Suprapubic skin (tissue), 4 donors: ENCODE measurements around the gene LHFPL3.

Source experiments
- POLR2A ChIP-seq, 2 donors: fragments of 450-650 bp; IDR thresholded peaks; one replicate each; pipeline ENCODE4 v1.6.1; 2017; ENCODE audit warnings: antibody characterized with exemption in 2 of 2, mild to moderate bottlenecking in 2 of 2, moderate library complexity in 2 of 2
- POLR2AphosphoS5 ChIP-seq, 3 donors: sonication (generic); formaldehyde crosslinking; IDR thresholded peaks; one replicate each; pipeline ENCODE4 v1.6.1; 2017; ENCODE audit warnings: antibody characterized with exemption in 3 of 3
- TF ChIP-seq, protein P1 (sequence below), 2 donors: fragments of 200-600 bp in 1 of 2; fragments of 450-650 bp in 1 of 2; sonication (generic) in 1 of 2; IDR thresholded peaks; one replicate each; pipeline ENCODE4 v1.5.1; 2016 to 2019; ENCODE audit warnings: antibody characterized with exemption in 2 of 2, mild to moderate bottlenecking in 1 of 2, moderate library complexity in 1 of 2

DNA sequence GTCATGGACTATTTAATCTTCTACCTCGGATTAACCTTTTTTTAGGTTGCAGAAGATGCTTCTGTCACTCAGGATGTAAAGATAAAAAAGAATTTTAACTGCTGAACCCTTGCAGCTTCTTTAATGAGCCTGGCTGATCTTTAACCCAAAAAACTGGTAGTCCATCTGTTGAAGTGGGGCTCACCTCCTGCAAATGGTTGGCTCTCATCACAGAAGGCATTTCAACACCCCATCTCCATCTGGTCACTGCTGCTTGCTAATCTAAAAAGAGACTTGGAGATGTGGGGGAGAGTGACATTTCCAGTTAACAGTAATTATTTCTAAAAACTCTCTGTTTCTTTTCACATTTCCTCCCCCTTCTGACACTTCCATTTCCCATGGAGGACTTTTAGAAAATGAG lies 208.6 kb downstream of the LHFPL3 start:
- TF ChIP-seq, protein P1, sequence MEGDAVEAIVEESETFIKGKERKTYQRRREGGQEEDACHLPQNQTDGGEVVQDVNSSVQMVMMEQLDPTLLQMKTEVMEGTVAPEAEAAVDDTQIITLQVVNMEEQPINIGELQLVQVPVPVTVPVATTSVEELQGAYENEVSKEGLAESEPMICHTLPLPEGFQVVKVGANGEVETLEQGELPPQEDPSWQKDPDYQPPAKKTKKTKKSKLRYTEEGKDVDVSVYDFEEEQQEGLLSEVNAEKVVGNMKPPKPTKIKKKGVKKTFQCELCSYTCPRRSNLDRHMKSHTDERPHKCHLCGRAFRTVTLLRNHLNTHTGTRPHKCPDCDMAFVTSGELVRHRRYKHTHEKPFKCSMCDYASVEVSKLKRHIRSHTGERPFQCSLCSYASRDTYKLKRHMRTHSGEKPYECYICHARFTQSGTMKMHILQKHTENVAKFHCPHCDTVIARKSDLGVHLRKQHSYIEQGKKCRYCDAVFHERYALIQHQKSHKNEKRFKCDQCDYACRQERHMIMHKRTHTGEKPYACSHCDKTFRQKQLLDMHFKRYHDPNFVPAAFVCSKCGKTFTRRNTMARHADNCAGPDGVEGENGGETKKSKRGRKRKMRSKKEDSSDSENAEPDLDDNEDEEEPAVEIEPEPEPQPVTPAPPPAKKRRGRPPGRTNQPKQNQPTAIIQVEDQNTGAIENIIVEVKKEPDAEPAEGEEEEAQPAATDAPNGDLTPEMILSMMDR (IDR thresholded peaks at IDR 0.05) = no peak
- TF ChIP-seq POLR2A (IDR thresholded peaks at IDR 0.05) (no peak), POLR2AphosphoS5 (IDR thresholded peaks at IDR 0.05) (no peak)
